ENCODE measurements around the gene ADGRA1.

- TF ChIP-seq CTCF (IDR thresholded peaks at IDR 0.05) (no peak), POLR2A (IDR thresholded peaks at IDR 0.05) (no peak)
Measured at GRCh38 chr10:133093291-133093690, 5.6 kb downstream of the ADGRA1 start.
